ENCODE measurements around the gene AMELX.
A peak's percentile ranks its signal among the peaks of the same experiment; 100 is the strongest.

AMELX gene

DNA sequence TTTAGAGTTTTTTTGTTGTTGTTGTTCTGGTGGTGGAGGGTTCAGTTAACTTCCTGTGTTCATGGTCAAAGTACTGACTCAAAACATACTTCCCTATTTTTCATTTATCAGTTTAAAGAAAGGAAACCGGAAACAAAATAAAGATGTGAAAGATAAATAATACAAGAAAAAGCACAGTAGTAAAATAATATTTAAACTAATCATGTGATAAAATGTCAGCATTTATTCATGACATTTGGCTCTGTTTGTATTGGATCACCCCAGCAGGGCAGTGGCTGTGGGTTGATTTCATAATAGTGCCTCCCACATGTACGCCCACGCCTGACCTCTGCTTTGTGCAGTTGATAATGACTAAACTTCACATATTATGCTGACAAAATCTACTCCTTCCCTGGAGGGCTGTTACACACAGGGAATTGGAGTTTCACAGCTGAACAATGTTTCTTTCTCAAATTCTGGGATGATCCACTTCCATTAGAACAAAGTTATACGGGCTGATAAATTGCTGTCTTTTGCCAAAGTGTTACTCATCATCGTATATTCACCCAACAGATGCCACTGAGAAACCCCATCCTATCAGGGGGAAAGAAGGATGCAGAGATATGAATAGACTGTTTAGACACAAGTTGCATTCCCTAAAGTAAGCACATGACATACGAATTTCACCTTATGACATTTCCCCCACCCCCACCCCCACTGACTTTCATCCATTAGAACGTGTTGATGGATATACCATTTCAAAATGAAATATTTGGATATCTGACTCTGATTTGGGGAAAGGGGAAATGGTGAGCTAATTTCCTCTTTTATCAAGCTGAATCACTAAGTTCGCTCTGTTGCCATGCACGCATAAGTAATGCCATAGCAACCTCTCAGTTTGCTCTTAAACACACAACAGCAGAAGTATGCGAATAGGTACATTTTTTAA is 48.3 kb downstream of the AMELX start:
- Histone ChIP-seq H3K9me3 (ENCODE audit: severe bottlenecking) (no peaks in the 10 kb centered on the region), H3K27ac (ENCODE audit: poor library complexity, severe bottlenecking) (peak overlapping the region; percentile 50), H3K4me1 (ENCODE audit: insufficient read depth, poor library complexity, severe bottlenecking) (peaks cover 11% of the 10 kb centered on the region), H3K4me3 (ENCODE audit: severe bottlenecking) (no peak overlapping the region), H3K27me3 (ENCODE audit: insufficient read depth, poor library complexity, severe bottlenecking) (no peaks in the 10 kb centered on the region), H3K36me3 (ENCODE audit: low read depth) (no peaks in the 10 kb centered on the region)
- ATAC-seq (ENCODE audit: low read depth): peak; percentile 87
- peak; percentile 65 for DNase-seq (ENCODE audit: low spot score)
- TF ChIP-seq, protein P1, sequence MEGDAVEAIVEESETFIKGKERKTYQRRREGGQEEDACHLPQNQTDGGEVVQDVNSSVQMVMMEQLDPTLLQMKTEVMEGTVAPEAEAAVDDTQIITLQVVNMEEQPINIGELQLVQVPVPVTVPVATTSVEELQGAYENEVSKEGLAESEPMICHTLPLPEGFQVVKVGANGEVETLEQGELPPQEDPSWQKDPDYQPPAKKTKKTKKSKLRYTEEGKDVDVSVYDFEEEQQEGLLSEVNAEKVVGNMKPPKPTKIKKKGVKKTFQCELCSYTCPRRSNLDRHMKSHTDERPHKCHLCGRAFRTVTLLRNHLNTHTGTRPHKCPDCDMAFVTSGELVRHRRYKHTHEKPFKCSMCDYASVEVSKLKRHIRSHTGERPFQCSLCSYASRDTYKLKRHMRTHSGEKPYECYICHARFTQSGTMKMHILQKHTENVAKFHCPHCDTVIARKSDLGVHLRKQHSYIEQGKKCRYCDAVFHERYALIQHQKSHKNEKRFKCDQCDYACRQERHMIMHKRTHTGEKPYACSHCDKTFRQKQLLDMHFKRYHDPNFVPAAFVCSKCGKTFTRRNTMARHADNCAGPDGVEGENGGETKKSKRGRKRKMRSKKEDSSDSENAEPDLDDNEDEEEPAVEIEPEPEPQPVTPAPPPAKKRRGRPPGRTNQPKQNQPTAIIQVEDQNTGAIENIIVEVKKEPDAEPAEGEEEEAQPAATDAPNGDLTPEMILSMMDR (IDR thresholded peaks at IDR 0.05; ENCODE audit: poor library complexity, severe bottlenecking): no peak

DNA sequence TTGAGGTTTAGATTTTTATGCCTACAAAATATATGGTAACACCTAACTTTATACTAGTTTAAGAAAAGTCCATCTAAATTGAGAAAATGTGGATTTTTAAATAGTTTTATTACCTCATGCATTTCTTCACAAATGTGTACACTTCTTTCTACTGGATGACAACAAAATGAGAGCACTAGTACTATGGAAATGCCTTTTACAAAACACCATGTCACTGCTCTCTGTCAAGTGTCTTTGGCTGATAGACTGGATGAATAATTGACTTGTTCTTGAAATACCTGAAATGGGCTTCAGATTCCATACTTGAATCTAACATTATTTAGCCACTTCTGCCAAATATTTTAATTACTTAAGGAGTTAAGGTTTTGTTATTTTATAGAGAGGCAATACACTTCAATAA is 49.5 kb downstream of the AMELX start:
- H3K9me3 ChIP-seq (ENCODE audit: severe bottlenecking): no peaks in the 10 kb centered on the region
- no peak for DNase-seq (ENCODE audit: low spot score)
- no peak overlapping the region for H3K4me3 ChIP-seq (ENCODE audit: severe bottlenecking)
- H3K27ac ChIP-seq (ENCODE audit: poor library complexity, severe bottlenecking): peak overlapping the region; percentile 50
- no peaks in the 10 kb centered on the region for H3K36me3 ChIP-seq (ENCODE audit: low read depth)
- TF ChIP-seq, protein P1 (IDR thresholded peaks at IDR 0.05; ENCODE audit: poor library complexity, severe bottlenecking): no peak
- H3K27me3 ChIP-seq (ENCODE audit: insufficient read depth, poor library complexity, severe bottlenecking): no peaks in the 10 kb centered on the region
- peaks cover 11% of the 10 kb centered on the region for H3K4me1 ChIP-seq (ENCODE audit: insufficient read depth, poor library complexity, severe bottlenecking)
- no peak for ATAC-seq (ENCODE audit: low read depth)

DNA sequence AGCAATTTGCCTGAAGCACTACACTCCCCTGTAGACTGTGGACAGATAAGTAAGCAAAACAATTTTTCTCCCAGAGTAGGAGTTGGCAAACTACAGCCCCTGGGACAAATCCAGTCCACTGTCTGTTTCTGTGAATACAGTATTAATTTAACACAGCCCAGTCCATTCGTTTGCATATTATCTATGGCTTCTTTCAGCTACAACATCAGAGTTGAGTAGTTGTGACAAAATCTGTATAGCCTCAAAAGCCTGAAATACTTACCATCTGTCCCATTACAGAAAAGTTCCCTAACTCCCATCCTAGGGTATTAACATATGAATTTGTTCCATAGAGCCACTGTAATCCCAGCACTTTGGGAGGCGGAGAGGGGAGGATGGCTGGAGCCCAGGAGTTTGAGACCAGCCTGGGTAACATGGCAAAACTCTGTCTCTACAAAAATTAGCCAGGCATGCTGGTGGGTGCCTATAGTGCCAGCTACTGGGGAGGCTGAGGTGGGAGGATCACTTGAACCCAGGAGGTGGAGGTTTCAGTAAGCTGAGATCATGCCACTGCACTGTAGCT is 53.0 kb downstream of the AMELX start:
- Histone ChIP-seq H3K27me3 (ENCODE audit: insufficient read depth, poor library complexity, severe bottlenecking) (no peaks in the 10 kb centered on the region), H3K27ac (ENCODE audit: poor library complexity, severe bottlenecking) (no peak overlapping the region), H3K36me3 (ENCODE audit: low read depth) (no peaks in the 10 kb centered on the region), H3K4me1 (ENCODE audit: insufficient read depth, poor library complexity, severe bottlenecking) (peaks cover 10% of the 10 kb centered on the region), H3K4me3 (ENCODE audit: severe bottlenecking) (no peak overlapping the region), H3K9me3 (ENCODE audit: severe bottlenecking) (no peaks in the 10 kb centered on the region)
- DNase-seq (ENCODE audit: low spot score) (no peak), ATAC-seq (ENCODE audit: low read depth) (no peak)
- TF ChIP-seq, protein P1 (IDR thresholded peaks at IDR 0.05; ENCODE audit: poor library complexity, severe bottlenecking): no peak

DNA sequence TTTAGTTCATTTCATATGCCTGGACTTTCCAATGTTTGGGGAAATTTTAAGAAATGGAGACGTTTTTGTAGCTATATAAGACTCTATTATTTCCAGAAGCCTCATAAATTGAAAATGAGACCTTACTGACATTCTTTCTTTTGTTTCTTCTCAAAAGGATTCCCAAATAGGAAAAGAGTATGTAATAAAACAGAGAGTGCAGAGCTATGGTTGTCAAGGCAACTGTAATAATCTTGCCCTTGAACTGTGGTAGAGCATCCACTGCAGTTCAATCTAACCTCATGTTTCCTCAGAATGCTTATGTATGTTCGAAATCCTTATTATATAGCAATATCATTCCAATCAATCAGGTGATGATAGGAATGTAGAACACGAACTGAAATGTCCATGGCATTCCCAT is 54.1 kb downstream of the AMELX start:
- DNase-seq (ENCODE audit: low spot score): no peak
- no peak overlapping the region for H3K4me3 ChIP-seq (ENCODE audit: severe bottlenecking)
- H3K27ac ChIP-seq (ENCODE audit: poor library complexity, severe bottlenecking): no peak overlapping the region
- ATAC-seq (ENCODE audit: low read depth): no peak
- H3K9me3 ChIP-seq (ENCODE audit: severe bottlenecking): no peaks in the 10 kb centered on the region
- H3K27me3 ChIP-seq (ENCODE audit: insufficient read depth, poor library complexity, severe bottlenecking): no peaks in the 10 kb centered on the region
- H3K4me1 ChIP-seq (ENCODE audit: insufficient read depth, poor library complexity, severe bottlenecking): peaks cover under 1% of the 10 kb centered on the region
- no peaks in the 10 kb centered on the region for H3K36me3 ChIP-seq (ENCODE audit: low read depth)
- TF ChIP-seq, protein P1 (IDR thresholded peaks at IDR 0.05; ENCODE audit: poor library complexity, severe bottlenecking): no peak

DNA sequence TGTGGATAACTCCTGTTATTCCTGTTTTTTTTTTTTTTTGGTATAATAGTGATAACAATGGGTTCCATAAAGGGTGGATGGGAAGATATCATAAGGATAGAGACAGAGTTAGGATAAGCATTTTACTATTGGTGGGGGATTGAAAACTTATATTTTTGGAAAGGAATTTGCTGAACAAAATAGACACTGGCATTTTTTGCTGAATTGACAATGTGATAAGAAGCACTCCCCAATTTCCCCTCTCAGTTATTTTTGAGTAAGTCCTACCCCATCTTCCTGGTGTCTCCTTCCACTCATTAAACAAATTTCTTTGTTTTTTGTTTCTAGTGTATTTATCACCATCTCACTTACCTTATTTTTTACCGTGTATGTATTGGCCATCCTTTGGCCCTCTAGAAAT is 55.8 kb downstream of the AMELX start:
- no peaks in the 10 kb centered on the region for H3K4me1 ChIP-seq (ENCODE audit: insufficient read depth, poor library complexity, severe bottlenecking)
- DNase-seq (ENCODE audit: low spot score) (no peak), ATAC-seq (ENCODE audit: low read depth) (no peak)
- no peak overlapping the region for H3K4me3 ChIP-seq (ENCODE audit: severe bottlenecking)
- H3K27me3 ChIP-seq (ENCODE audit: insufficient read depth, poor library complexity, severe bottlenecking): no peaks in the 10 kb centered on the region
- H3K27ac ChIP-seq (ENCODE audit: poor library complexity, severe bottlenecking): no peak overlapping the region
- TF ChIP-seq, protein P1 (IDR thresholded peaks at IDR 0.05; ENCODE audit: poor library complexity, severe bottlenecking): no peak
- no peaks in the 10 kb centered on the region for H3K9me3 ChIP-seq (ENCODE audit: severe bottlenecking)
- H3K36me3 ChIP-seq (ENCODE audit: low read depth): no peaks in the 10 kb centered on the region

Measured in RWPE2 (cell line).